ENCODE data around the gene MOCS1. TPM values are rescaled to one million over a fixed set of nuclear protein-coding genes. Genes with fewer than 3 reads are reported as not detected.

The MOCS1 gene
- polyA plus RNA-seq, 1 of the 3 experiments (the other 2 are of a cell fraction): 4.2 TPM

DNA sequence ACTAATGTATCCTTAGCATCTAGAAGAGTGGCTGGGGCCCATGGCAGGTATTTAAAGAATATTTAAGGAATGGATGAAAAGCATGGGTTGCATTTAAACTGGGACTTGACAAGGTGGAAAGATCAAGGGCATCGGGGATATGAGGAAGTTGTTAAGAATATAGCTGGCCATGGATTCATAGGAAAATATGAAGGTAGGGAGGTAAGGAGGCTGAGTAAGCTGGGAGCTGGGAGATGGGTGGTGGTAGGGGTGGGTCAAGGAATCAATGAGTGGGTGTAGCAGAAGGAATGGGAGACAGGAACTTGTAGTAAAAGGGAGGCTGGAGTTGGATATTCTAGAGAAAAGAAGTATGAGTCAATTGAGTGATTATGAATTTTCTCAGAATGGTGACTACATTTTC, 44.0 kb upstream of the MOCS1 start:
- H3K9ac ChIP-seq: no peak overlapping the region
- POLR2A ChIA-PET: no interaction called here
- H3K4me3 ChIP-seq (ENCODE audit: low read depth in 2 of 2, low read length in 1 of 2): no peak overlapping the region
- H3K9me2 ChIP-seq: no peaks in the 10 kb centered on the region
- DNase-seq: no peak
- no peaks in the 10 kb centered on the region for H3F3A ChIP-seq (replicated peaks; ENCODE audit: insufficient read depth)
- H3K9me3 ChIP-seq: no peaks in the 10 kb centered on the region
- H3K27ac ChIP-seq (ENCODE audit: low read depth in 2 of 2, low read length in 1 of 2): no peak overlapping the region
- no peaks in the 10 kb centered on the region for H3K4me1 ChIP-seq (ENCODE audit: control insufficient read depth in 1 of 2, insufficient read depth in 2 of 2, low read depth in 1 of 2, low read length in 1 of 2)
- no peaks in the 10 kb centered on the region for H4K20me1 ChIP-seq (ENCODE audit: insufficient read depth)
- H3K4me2 ChIP-seq: no peak overlapping the region
- H3K27me3 ChIP-seq (ENCODE audit: insufficient read depth): no peaks in the 10 kb centered on the region
- WGBS (ENCODE audit: low lambda C conversion rate): 33% methylated on average over 1 of the region's 1 CpG
- no peaks in the 10 kb centered on the region for H3K36me3 ChIP-seq (replicated peaks in 1 of 2; ENCODE audit: control insufficient read depth in 1 of 2, insufficient read depth in 2 of 2, low read length in 1 of 2)
- CTCF ChIA-PET: interaction anchor here (0.9 to 2.1 kb wide), 4 partner anchors 73 to 1050 kb away, joined by 3 to 9 read pairs (median 6); partner anchors contain the start of gene LRFN2
- H3K79me2 ChIP-seq (ENCODE audit: insufficient read depth): no peaks in the 10 kb centered on the region
- no peak overlapping the region for H2AFZ ChIP-seq (ENCODE audit: low read depth)
- TF ChIP-seq, protein P1, sequence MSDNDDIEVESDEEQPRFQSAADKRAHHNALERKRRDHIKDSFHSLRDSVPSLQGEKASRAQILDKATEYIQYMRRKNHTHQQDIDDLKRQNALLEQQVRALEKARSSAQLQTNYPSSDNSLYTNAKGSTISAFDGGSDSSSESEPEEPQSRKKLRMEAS (IDR thresholded peaks at IDR 0.05; ENCODE audit: low read depth): no peak
- TF ChIP-seq, protein P2, sequence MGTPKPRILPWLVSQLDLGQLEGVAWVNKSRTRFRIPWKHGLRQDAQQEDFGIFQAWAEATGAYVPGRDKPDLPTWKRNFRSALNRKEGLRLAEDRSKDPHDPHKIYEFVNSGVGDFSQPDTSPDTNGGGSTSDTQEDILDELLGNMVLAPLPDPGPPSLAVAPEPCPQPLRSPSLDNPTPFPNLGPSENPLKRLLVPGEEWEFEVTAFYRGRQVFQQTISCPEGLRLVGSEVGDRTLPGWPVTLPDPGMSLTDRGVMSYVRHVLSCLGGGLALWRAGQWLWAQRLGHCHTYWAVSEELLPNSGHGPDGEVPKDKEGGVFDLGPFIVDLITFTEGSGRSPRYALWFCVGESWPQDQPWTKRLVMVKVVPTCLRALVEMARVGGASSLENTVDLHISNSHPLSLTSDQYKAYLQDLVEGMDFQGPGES (IDR thresholded peaks at IDR 0.05; ENCODE audit: low read depth, low read length): no peak
- TF ChIP-seq, protein P3, sequence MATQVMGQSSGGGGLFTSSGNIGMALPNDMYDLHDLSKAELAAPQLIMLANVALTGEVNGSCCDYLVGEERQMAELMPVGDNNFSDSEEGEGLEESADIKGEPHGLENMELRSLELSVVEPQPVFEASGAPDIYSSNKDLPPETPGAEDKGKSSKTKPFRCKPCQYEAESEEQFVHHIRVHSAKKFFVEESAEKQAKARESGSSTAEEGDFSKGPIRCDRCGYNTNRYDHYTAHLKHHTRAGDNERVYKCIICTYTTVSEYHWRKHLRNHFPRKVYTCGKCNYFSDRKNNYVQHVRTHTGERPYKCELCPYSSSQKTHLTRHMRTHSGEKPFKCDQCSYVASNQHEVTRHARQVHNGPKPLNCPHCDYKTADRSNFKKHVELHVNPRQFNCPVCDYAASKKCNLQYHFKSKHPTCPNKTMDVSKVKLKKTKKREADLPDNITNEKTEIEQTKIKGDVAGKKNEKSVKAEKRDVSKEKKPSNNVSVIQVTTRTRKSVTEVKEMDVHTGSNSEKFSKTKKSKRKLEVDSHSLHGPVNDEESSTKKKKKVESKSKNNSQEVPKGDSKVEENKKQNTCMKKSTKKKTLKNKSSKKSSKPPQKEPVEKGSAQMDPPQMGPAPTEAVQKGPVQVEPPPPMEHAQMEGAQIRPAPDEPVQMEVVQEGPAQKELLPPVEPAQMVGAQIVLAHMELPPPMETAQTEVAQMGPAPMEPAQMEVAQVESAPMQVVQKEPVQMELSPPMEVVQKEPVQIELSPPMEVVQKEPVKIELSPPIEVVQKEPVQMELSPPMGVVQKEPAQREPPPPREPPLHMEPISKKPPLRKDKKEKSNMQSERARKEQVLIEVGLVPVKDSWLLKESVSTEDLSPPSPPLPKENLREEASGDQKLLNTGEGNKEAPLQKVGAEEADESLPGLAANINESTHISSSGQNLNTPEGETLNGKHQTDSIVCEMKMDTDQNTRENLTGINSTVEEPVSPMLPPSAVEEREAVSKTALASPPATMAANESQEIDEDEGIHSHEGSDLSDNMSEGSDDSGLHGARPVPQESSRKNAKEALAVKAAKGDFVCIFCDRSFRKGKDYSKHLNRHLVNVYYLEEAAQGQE (IDR thresholded peaks at IDR 0.05; ENCODE audit: low read depth, low read length): no peak
- TF ChIP-seq TEAD4 (IDR thresholded peaks at IDR 0.05; ENCODE audit: borderline replicate concordance, insufficient read depth) (no peak), FOXM1 (IDR thresholded peaks at IDR 0.05; ENCODE audit: low read depth) (no peak), SMC3 (IDR thresholded peaks at IDR 0.05; ENCODE audit: low read depth, low read length) (no peak), NFIC (IDR thresholded peaks at IDR 0.05; ENCODE audit: borderline replicate concordance) (no peak), GATA2 (CRISPR knock-in tag; IDR thresholded peaks at IDR 0.05) (no peak), EP300 (IDR thresholded peaks at IDR 0.05; ENCODE audit: borderline replicate concordance in 1 of 2, low read depth in 1 of 2, low read length in 1 of 2) (no peak), CHD2 (IDR thresholded peaks at IDR 0.05; ENCODE audit: low read length, partially characterized antibody) (no peak), YY1 (IDR thresholded peaks at IDR 0.05; ENCODE audit: low read depth) (no peak), EZH2phosphoT487 (IDR thresholded peaks at IDR 0.05; ENCODE audit: borderline replicate concordance, low read depth) (no peak), FOXJ3 (CRISPR knock-in tag; IDR thresholded peaks at IDR 0.05) (no peak), GABPA (IDR thresholded peaks at IDR 0.05; ENCODE audit: low read depth) (no peak), RAD21 (IDR thresholded peaks at IDR 0.05; ENCODE audit: low read length) (no peak)
- TF ChIP-seq, protein P4, sequence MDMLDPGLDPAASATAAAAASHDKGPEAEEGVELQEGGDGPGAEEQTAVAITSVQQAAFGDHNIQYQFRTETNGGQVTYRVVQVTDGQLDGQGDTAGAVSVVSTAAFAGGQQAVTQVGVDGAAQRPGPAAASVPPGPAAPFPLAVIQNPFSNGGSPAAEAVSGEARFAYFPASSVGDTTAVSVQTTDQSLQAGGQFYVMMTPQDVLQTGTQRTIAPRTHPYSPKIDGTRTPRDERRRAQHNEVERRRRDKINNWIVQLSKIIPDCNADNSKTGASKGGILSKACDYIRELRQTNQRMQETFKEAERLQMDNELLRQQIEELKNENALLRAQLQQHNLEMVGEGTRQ (IDR thresholded peaks at IDR 0.05; ENCODE audit: borderline replicate concordance, low read depth, low read length): no peak
- TF ChIP-seq, protein P5, sequence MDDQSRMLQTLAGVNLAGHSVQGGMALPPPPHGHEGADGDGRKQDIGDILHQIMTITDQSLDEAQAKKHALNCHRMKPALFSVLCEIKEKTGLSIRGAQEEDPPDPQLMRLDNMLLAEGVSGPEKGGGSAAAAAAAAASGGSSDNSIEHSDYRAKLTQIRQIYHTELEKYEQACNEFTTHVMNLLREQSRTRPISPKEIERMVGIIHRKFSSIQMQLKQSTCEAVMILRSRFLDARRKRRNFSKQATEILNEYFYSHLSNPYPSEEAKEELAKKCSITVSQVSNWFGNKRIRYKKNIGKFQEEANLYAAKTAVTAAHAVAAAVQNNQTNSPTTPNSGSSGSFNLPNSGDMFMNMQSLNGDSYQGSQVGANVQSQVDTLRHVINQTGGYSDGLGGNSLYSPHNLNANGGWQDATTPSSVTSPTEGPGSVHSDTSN (IDR thresholded peaks at IDR 0.05): no peak
- TF ChIP-seq, protein P6, sequence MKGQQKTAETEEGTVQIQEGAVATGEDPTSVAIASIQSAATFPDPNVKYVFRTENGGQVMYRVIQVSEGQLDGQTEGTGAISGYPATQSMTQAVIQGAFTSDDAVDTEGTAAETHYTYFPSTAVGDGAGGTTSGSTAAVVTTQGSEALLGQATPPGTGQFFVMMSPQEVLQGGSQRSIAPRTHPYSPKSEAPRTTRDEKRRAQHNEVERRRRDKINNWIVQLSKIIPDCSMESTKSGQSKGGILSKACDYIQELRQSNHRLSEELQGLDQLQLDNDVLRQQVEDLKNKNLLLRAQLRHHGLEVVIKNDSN (IDR thresholded peaks at IDR 0.05; ENCODE audit: borderline replicate concordance, low read depth): no peak

Data from SK-N-SH (cell line).